ENCODE results near the gene RYR1. TPM values are rescaled to one million over a fixed set of nuclear protein-coding genes. Genes with fewer than 3 reads are reported as not detected.
"Not testable (repeated sequence)": the region's sequence is repeated elsewhere in the genome, so short reads cannot be mapped to it uniquely, and the experiment has no call there.

RYR1 gene
- total RNA-seq, 1 donor, result not detected

GRCh38 chr19:38409631-38410133 lies 23.8 kb upstream of the RYR1 start:
- TF ChIP-seq CTCF (IDR thresholded peaks at IDR 0.05; ENCODE audit: insufficient read depth, low read length), result no peak
- peak; percentile 66 for DNase-seq (ENCODE audit: low read depth)
- H3K4me3 ChIP-seq (ENCODE audit: low read depth, low read length), result no peak overlapping the region

GRCh38 chr19:38410407-38410806 lies 23.1 kb upstream of the RYR1 start:
- not testable (repeated sequence) for DNase-seq (ENCODE audit: low read depth); H3K4me3 ChIP-seq (ENCODE audit: low read depth, low read length)

- no peak for DNase-seq (ENCODE audit: low read depth)
- TF ChIP-seq CTCF (IDR thresholded peaks at IDR 0.05; ENCODE audit: insufficient read depth, low read length), result no peak
Measured at GRCh38 chr19:38411041-38411712, 22.3 kb upstream of the RYR1 start.

GRCh38 chr19:38411898-38412297 lies 21.6 kb upstream of the RYR1 start:
- not testable (repeated sequence) for DNase-seq (ENCODE audit: low read depth); H3K4me3 ChIP-seq (ENCODE audit: low read depth, low read length)

More at GRCh38 chr19:38411041-38411712, 22.3 kb upstream of the RYR1 start:
- H3K4me3 ChIP-seq (ENCODE audit: low read depth, low read length), result no peak overlapping the region

GRCh38 chr19:38412491-38412890 lies 21.0 kb upstream of the RYR1 start:
- TF ChIP-seq CTCF (IDR thresholded peaks at IDR 0.05; ENCODE audit: insufficient read depth, low read length), result no peak
- no peak for DNase-seq (ENCODE audit: low read depth)
- no peak overlapping the region for H3K4me3 ChIP-seq (ENCODE audit: low read depth, low read length)

GRCh38 chr19:38412961-38413360 lies 20.5 kb upstream of the RYR1 start:
- no peak for DNase-seq (ENCODE audit: low read depth)
- H3K4me3 ChIP-seq (ENCODE audit: low read depth, low read length), result no peak overlapping the region
- no peak for TF ChIP-seq CTCF (IDR thresholded peaks at IDR 0.05; ENCODE audit: insufficient read depth, low read length)

- DNase-seq (ENCODE audit: low read depth), result no peak
- H3K4me3 ChIP-seq (ENCODE audit: low read depth, low read length), result no peak overlapping the region
- no peak for TF ChIP-seq CTCF (IDR thresholded peaks at IDR 0.05; ENCODE audit: insufficient read depth, low read length)
Measured at GRCh38 chr19:38413416-38413815, 20.1 kb upstream of the RYR1 start.

- no peak for TF ChIP-seq CTCF (IDR thresholded peaks at IDR 0.05; ENCODE audit: insufficient read depth, low read length)
- DNase-seq (ENCODE audit: low read depth), result no peak
- H3K4me3 ChIP-seq (ENCODE audit: low read depth, low read length), result no peak overlapping the region
Measured at GRCh38 chr19:38417146-38417543, 16.3 kb upstream of the RYR1 start.

Data from fibroblast of the aortic adventitia (primary cell).